ENCODE measurements around the gene IDH1. TPM values are rescaled to one million over a fixed set of nuclear protein-coding genes. Genes with fewer than 3 reads are reported as not detected.

IDH1 gene
- total RNA-seq, 1 experiment from 2014 or later = 73.6 TPM

DNA sequence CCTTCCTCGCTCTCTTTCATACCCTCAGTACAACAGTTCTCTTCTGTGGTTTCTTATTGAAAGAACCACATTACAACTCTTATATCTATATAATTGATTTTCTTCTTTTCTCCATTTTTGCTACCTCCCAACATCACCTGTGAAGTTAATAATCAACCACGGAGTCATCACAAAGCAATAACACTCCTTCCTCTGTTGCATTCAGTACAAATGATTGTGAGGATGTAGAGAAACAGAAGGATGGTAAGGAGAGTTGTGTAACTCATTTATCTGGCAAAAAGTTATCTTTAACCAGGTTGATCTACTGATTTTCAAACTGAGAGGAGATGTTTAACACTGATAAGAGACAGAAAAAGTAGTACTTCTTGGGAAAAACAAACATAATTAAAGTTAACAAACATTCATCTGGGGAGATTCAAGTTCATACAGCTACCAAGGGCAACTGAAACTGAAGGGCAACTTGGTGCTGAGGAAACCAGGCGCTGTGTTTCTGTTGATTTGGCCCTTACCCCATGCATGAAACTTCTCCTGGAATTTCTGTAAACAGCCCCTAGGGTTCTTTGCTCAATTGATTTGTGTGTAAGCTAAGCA, 14.2 kb downstream of the IDH1 start:
- Histone ChIP-seq H3K27ac (ENCODE audit: low read length) (no peak overlapping the region), H3K4me2 (ENCODE audit: low read length) (no peak overlapping the region), H3K4me1 (ENCODE audit: insufficient read depth, low read length) (peaks cover 9% of the 10 kb centered on the region; the same call in 1 of the 2 replicates), H3K36me3 (ENCODE audit: low read depth, low read length) (peaks cover 21% of the 10 kb centered on the region; the same call in 1 of the 2 replicates), H3K9me2 (replicated peaks; ENCODE audit: low read length) (no peaks in the 10 kb centered on the region), H3K9ac (ENCODE audit: low read length) (no peak overlapping the region), H2AFZ (ENCODE audit: low read length) (no peak overlapping the region), H3K79me2 (ENCODE audit: low read length) (no peaks in the 10 kb centered on the region), H3K9me3 (ENCODE audit: low read length) (no peaks in the 10 kb centered on the region), H4K20me1 (ENCODE audit: low read length) (no peaks in the 10 kb centered on the region; the same call in 1 of the 2 replicates), H3K27me3 (ENCODE audit: low read length) (no peaks in the 10 kb centered on the region), H3F3A (ENCODE audit: low read length, unreplicated experiment) (no peaks in the 10 kb centered on the region), H3K4me3 (ENCODE audit: low read length) (no peak overlapping the region)
- POLR2A ChIA-PET (ENCODE audit: unreplicated experiment) = no interaction called here
- CTCF ChIA-PET = no interaction called here
- intact Hi-C loops (cut with micrococcal nuclease) = no loop called here
- TF ChIP-seq CTCF (conservative IDR thresholded peaks at IDR 0.05; ENCODE audit: low read depth, low read length) = no peak
- TF ChIP-seq EZH2 (IDR thresholded peaks at IDR 0.05; ENCODE audit: low read length, unreplicated experiment) = no peak
- TF ChIP-seq EZH2phosphoT487 (IDR thresholded peaks at IDR 0.05; ENCODE audit: borderline replicate concordance, low read length) = no peak
- BruUV-seq (replicated peaks) = no TSS peak
- no peak for DNase-seq
- ATAC-seq = no peak

GRCh38 chr2:208239770-208240493, 14.9 kb downstream of the IDH1 start:
- ChIA-PET POLR2A (ENCODE audit: unreplicated experiment) (no interaction called here), CTCF (no interaction called here)
- no peak overlapping the region for H3K9ac ChIP-seq (ENCODE audit: low read length)
- no peaks in the 10 kb centered on the region for H3K9me2 ChIP-seq (replicated peaks; ENCODE audit: low read length)
- H3K9me3 ChIP-seq (ENCODE audit: low read length) = no peaks in the 10 kb centered on the region
- no peak overlapping the region for H3K27ac ChIP-seq (ENCODE audit: low read length)
- peaks cover 9% of the 10 kb centered on the region; the same call in 1 of the 2 replicates for H3K4me1 ChIP-seq (ENCODE audit: insufficient read depth, low read length)
- no peak for ATAC-seq
- TF ChIP-seq EZH2 (IDR thresholded peaks at IDR 0.05; ENCODE audit: low read length, unreplicated experiment) (no peak), CTCF (conservative IDR thresholded peaks at IDR 0.05; ENCODE audit: low read depth, low read length) (no peak), EZH2phosphoT487 (IDR thresholded peaks at IDR 0.05; ENCODE audit: borderline replicate concordance, low read length) (no peak)
- no peaks in the 10 kb centered on the region; the same call in 1 of the 2 replicates for H4K20me1 ChIP-seq (ENCODE audit: low read length)
- peaks cover 21% of the 10 kb centered on the region; the same call in 1 of the 2 replicates for H3K36me3 ChIP-seq (ENCODE audit: low read depth, low read length)
- H3F3A ChIP-seq (ENCODE audit: low read length, unreplicated experiment) = no peaks in the 10 kb centered on the region
- no peak overlapping the region for H2AFZ ChIP-seq (ENCODE audit: low read length)
- H3K4me2 ChIP-seq (ENCODE audit: low read length) = no peak overlapping the region
- intact Hi-C loops (cut with micrococcal nuclease) = no loop called here
- no TSS peak for BruUV-seq (replicated peaks)
- DNase-seq = no peak
- H3K79me2 ChIP-seq (ENCODE audit: low read length) = no peaks in the 10 kb centered on the region
- H3K27me3 ChIP-seq (ENCODE audit: low read length) = no peaks in the 10 kb centered on the region
- no peak overlapping the region for H3K4me3 ChIP-seq (ENCODE audit: low read length)

GRCh38 chr2:208235860-208236259, 19.0 kb downstream of the IDH1 start:
- ATAC-seq (no peak), DNase-seq (no peak)
- H3K79me2 ChIP-seq (ENCODE audit: low read length) = no peaks in the 10 kb centered on the region
- H3K9ac ChIP-seq (ENCODE audit: low read length) = no peak overlapping the region
- intact Hi-C loops (cut with micrococcal nuclease) = no loop called here
- H4K20me1 ChIP-seq (ENCODE audit: low read length) = no peaks in the 10 kb centered on the region
- no peak overlapping the region for H3K27ac ChIP-seq (ENCODE audit: low read length)
- H3K4me3 ChIP-seq (ENCODE audit: low read length) = no peak overlapping the region
- H3K9me3 ChIP-seq (ENCODE audit: low read length) = peaks cover 7% of the 10 kb centered on the region
- no peak overlapping the region for H2AFZ ChIP-seq (ENCODE audit: low read length)
- TF ChIP-seq EZH2 (IDR thresholded peaks at IDR 0.05; ENCODE audit: low read length, unreplicated experiment) (no peak), EZH2phosphoT487 (IDR thresholded peaks at IDR 0.05; ENCODE audit: borderline replicate concordance, low read length) (no peak), CTCF (conservative IDR thresholded peaks at IDR 0.05; ENCODE audit: low read depth, low read length) (no peak)
- no peaks in the 10 kb centered on the region for H3K9me2 ChIP-seq (replicated peaks; ENCODE audit: low read length)
- H3K4me1 ChIP-seq (ENCODE audit: insufficient read depth, low read length) = no peaks in the 10 kb centered on the region
- ChIA-PET POLR2A (ENCODE audit: unreplicated experiment) (no interaction called here), CTCF (no interaction called here)
- H3K27me3 ChIP-seq (ENCODE audit: low read length) = no peaks in the 10 kb centered on the region
- H3K36me3 ChIP-seq (ENCODE audit: low read depth, low read length) = peaks cover 16% of the 10 kb centered on the region
- no peaks in the 10 kb centered on the region for H3F3A ChIP-seq (ENCODE audit: low read length, unreplicated experiment)
- BruUV-seq (replicated peaks) = no TSS peak
- H3K4me2 ChIP-seq (ENCODE audit: low read length) = no peak overlapping the region
